Naive thymus-derived CD4-positive, alpha-beta T cell (primary cell): Measurements from ENCODE around the gene CELF5. TPM values are rescaled to one million over a fixed set of nuclear protein-coding genes. Genes with fewer than 3 reads are reported as not detected.
A peak's percentile ranks its signal among the peaks of the same experiment; 100 is the strongest.

Source experiments
- ATAC-seq: fragments of 150-1000 bp; cut with Tn5 transposase; 2 replicates; pipeline ENCODE4 v1.10.0; 2021; ENCODE audit warnings: mild to moderate bottlenecking, moderate library complexity
- CTCF ChIA-PET: fragments of 350-600 bp; sonication (Branson Sonifier 250); formaldehyde crosslinking; loops from one replicate; lab custom pipeline; 2021; ENCODE audit warnings: antibody characterized with exemption; lab: Charles Lee
- POLR2A ChIA-PET: fragments of 350-600 bp; sonication (Branson Sonifier 250); formaldehyde crosslinking; loops from one replicate; lab custom pipeline; 2021; ENCODE audit warnings: antibody characterized with exemption, inconsistent platforms; lab: Charles Lee
- DNase-seq, 9 donors: peaks; one replicate each; pipeline versions ENCODE4 v3.0.0 to v3.0.0-alpha.2; 2020 to 2022; ENCODE audit warnings: mixed read lengths in 1 of 9
- H3K27ac ChIP-seq: one replicate; pipeline ENCODE4 v1.7.0; 2013; ENCODE audit warnings: mild to moderate bottlenecking, low read depth, low read length, moderate library complexity
- H3K27me3 ChIP-seq, 2 donors: one replicate each; pipeline ENCODE4 v1.7.0; 2013; ENCODE audit warnings: low read length in 2 of 2, mild to moderate bottlenecking in 2 of 2, moderate library complexity in 2 of 2; ENCODE audit not compliant: control insufficient read depth in 2 of 2, insufficient read depth in 2 of 2
- H3K36me3 ChIP-seq, 3 experiments: 1 replicate in 2 of 3; 2 replicates in 1 of 3; pipeline ENCODE4 v1.7.0; 2013; ENCODE audit warnings: low read length in 3 of 3, mild to moderate bottlenecking in 3 of 3, moderate library complexity in 1 of 3; ENCODE audit not compliant: insufficient read depth in 3 of 3, control insufficient read depth in 2 of 3
- H3K4me1 ChIP-seq, 2 donors: one replicate each; pipeline ENCODE4 v1.7.0; 2013; ENCODE audit warnings: low read length in 2 of 2, mild to moderate bottlenecking in 2 of 2, moderate library complexity in 1 of 2; ENCODE audit not compliant: control insufficient read depth in 2 of 2, insufficient read depth in 2 of 2
- H3K4me3 ChIP-seq: 2 replicates; pipeline ENCODE4 v1.7.0; 2013; ENCODE audit warnings: mild to moderate bottlenecking, low read length
- H3K9me3 ChIP-seq, 3 experiments: 1 replicate in 2 of 3; 2 replicates in 1 of 3; pipeline ENCODE4 v1.7.0; 2013; ENCODE audit warnings: low read length in 3 of 3; ENCODE audit not compliant: control insufficient read depth in 2 of 3
- H3K27ac Mint-ChIP-seq, 9 donors: one replicate each; pipeline ENCODE4 v1.8.0; 2020 to 2022; ENCODE audit warnings: mixed read lengths in 9 of 9, mild to moderate bottlenecking in 8 of 9, moderate library complexity in 5 of 9, inconsistent platforms in 2 of 9
- H3K27me3 Mint-ChIP-seq, 5 donors: one replicate each; pipeline ENCODE4 v1.8.0; 2021 to 2022; ENCODE audit warnings: mixed read lengths in 5 of 5, mild to moderate bottlenecking in 1 of 5
- H3K36me3 Mint-ChIP-seq, 5 donors: one replicate each; pipeline ENCODE4 v1.8.0; 2020 to 2022; ENCODE audit warnings: mixed read lengths in 5 of 5, mild to moderate bottlenecking in 3 of 5, inconsistent platforms in 1 of 5
- H3K4me1 Mint-ChIP-seq, 7 donors: one replicate each; pipeline ENCODE4 v1.8.0; 2020 to 2022; ENCODE audit warnings: mixed read lengths in 7 of 7, mild to moderate bottlenecking in 3 of 7, inconsistent platforms in 1 of 7
- H3K4me3 Mint-ChIP-seq, 10 donors: one replicate each; pipeline ENCODE4 v1.8.0; 2020 to 2022; ENCODE audit warnings: mild to moderate bottlenecking in 10 of 10, mixed read lengths in 10 of 10, moderate library complexity in 6 of 10, inconsistent platforms in 2 of 10
- H3K9me3 Mint-ChIP-seq, 11 donors: one replicate each; pipeline ENCODE4 v1.8.0; 2020 to 2022; ENCODE audit warnings: mixed read lengths in 11 of 11, mild to moderate bottlenecking in 4 of 11, inconsistent platforms in 1 of 11, moderate library complexity in 1 of 11
- intact Hi-C, 2 donors: fragments of 100-400 bp; cut with micrococcal nuclease; formaldehyde crosslinking; loops; one replicate each; pipeline ENCODE4 v1.15.1; 2023
- polyA plus RNA-seq, 2 donors: library from polyadenylated mRNA; unstranded; fragments of 300-500 nt; fragmentation: Illumina TruSeq; gene quantifications; one replicate each; pipeline ENCODE4 v1.2.3, GENCODE V29; 2021
- total RNA-seq, 6 experiments: library from RNA in 5 of 6; stranded (reverse) in 5 of 6; gene quantifications; 1 replicate in 5 of 6; 2 replicates in 1 of 6; pipeline ENCODE4 v1.2.3 and lab custom pipeline; 2021 to 2026

Gene CELF5
- total and polyA plus RNA-seq, 7 experiments from 2014 or later, result 0.16 to 0.27 (median 0.17) TPM; not detected in 2

DNA sequence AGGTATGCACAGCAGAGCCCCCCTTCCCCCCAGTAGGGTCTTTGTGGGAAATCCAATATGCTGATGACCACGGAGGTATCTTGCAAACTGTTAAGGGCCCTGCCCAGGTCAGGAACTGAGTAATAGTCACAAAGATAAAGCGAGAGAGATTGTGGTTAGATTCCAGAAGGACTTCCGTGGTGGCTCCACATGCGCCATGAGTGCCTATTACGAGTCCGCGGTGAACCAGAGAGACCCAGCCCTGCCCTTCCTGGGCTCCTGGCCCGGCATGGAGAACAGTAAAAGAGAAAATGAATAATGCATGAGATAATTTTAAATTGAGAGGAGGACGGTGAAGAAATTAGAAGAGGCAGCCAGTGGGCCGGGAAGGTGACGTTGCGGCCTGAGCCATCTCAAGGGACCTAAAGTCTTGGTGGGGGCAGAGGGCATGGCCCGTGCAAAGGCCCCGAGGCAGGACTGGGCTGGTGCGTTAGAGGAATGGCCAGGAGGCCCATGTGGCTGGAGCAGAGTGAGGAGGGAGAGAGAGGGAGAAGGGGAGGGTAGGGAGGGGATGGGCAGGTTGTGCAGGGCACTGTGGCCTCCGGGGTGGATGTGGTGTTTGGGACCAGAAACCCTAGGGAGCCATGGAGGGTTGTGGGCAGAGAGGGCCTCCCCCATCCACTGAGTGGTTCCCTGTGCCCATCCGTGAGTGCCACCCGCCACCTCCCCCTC, 95.3 kb downstream of the CELF5 start:
- Mint-ChIP-seq H3K36me3 (no peaks in the 10 kb centered on the region), H3K9me3 (peaks cover 0 to 4% (median 0%) of the 10 kb centered on the region in 11 donors), H3K27ac (peak overlapping the region in 1 of 9 donors; percentile 55), H3K4me3 (no peak overlapping the region), H3K27me3 (peaks cover 2 to 38% (median 31%) of the 10 kb centered on the region in 5 donors), H3K4me1 (peaks cover 0 to 5% (median 0%) of the 10 kb centered on the region in 7 donors)
- Histone ChIP-seq H3K27ac (no peak overlapping the region), H3K36me3 (no peaks in the 10 kb centered on the region), H3K4me3 (no peak overlapping the region), H3K27me3 (no peaks in the 10 kb centered on the region), H3K9me3 (no peaks in the 10 kb centered on the region), H3K4me1 (no peaks in the 10 kb centered on the region)
- POLR2A ChIA-PET, result no interaction called here
- no peak for ATAC-seq
- CTCF ChIA-PET, result no interaction called here
- no peak for DNase-seq
- intact Hi-C loops, result no loop called here

DNA sequence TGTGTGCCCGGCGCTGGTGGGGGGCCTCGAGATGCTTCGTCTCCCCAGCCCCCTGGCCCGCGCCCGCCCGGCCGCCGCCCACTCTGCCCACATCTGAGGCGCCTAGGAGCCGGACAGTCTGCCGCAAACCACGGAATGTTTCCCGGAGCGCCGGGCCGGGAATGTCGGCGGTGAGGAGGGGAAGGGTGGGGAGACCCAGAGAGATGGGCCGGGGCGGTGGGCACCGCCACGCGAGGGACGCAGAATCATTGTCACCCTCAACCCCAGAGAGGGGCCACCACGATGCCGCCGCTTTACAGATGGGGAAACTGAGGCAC, 95.9 kb downstream of the CELF5 start:
- no peak for ATAC-seq
- Histone ChIP-seq H3K9me3 (no peaks in the 10 kb centered on the region), H3K36me3 (no peaks in the 10 kb centered on the region), H3K27me3 (no peaks in the 10 kb centered on the region), H3K4me3 (no peak overlapping the region), H3K27ac (no peak overlapping the region), H3K4me1 (no peaks in the 10 kb centered on the region)
- intact Hi-C loops, result no loop called here
- H3K9me3 Mint-ChIP-seq, result peaks cover 0 to 4% (median 0%) of the 10 kb centered on the region in 11 donors
- peaks cover 2 to 38% (median 31%) of the 10 kb centered on the region in 5 donors for H3K27me3 Mint-ChIP-seq
- no peak overlapping the region for H3K27ac Mint-ChIP-seq
- ChIA-PET CTCF (no interaction called here), POLR2A (no interaction called here)
- H3K36me3 Mint-ChIP-seq, result no peaks in the 10 kb centered on the region
- H3K4me1 Mint-ChIP-seq, result peaks cover 0 to 5% (median 0%) of the 10 kb centered on the region in 7 donors
- no peak overlapping the region for H3K4me3 Mint-ChIP-seq
- no peak for DNase-seq

GRCh38 chr19:3320853-3321252, 96.4 kb downstream of the CELF5 start:
- Mint-ChIP-seq H3K9me3 (peaks cover 0 to 4% (median 0%) of the 10 kb centered on the region in 11 donors), H3K4me3 (no peak overlapping the region), H3K27me3 (peaks cover 2 to 38% (median 30%) of the 10 kb centered on the region in 5 donors), H3K36me3 (no peaks in the 10 kb centered on the region), H3K4me1 (peaks cover 0 to 5% (median 0%) of the 10 kb centered on the region in 7 donors), H3K27ac (no peak overlapping the region)
- Histone ChIP-seq H3K36me3 (no peaks in the 10 kb centered on the region), H3K4me1 (no peaks in the 10 kb centered on the region), H3K27ac (no peak overlapping the region), H3K27me3 (no peaks in the 10 kb centered on the region), H3K4me3 (no peak overlapping the region), H3K9me3 (no peaks in the 10 kb centered on the region)
- POLR2A ChIA-PET, result interaction anchor here (0.6 kb wide), 1 partner anchor 101 kb away, joined by 3 read pairs; no protein-coding TSS in a partner anchor
- ATAC-seq (no peak), DNase-seq (no peak)
- CTCF ChIA-PET, result interaction anchor here (0.6 to 1.0 kb wide), 2 partner anchors 110 to 443 kb away, joined by 3 read pairs; no protein-coding TSS in a partner anchor
- intact Hi-C loops, result no loop called here

DNA sequence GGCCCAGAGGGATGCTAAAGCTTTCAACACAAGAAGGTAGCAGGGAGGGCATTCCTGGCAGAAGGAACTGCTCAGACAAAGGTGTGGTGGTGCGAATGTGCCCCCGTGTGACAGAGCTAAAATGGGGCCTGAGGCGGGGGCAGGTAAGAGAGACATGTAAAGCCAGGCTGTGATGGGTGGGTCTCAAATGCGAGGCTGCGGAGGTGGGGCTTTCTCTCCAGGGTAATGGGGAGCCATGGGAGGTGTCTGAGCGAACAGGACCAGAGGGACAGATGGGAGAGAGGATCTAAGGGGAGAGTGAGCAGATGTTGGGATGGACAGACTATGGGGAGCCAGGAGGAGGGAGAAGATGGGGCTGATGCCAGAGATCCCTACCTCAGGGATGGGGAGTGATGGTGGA, 97.2 kb downstream of the CELF5 start:
- no peaks in the 10 kb centered on the region for H3K36me3 Mint-ChIP-seq
- peaks cover 0 to 4% (median 0%) of the 10 kb centered on the region in 11 donors for H3K9me3 Mint-ChIP-seq
- DNase-seq (no peak), ATAC-seq (no peak)
- no peak overlapping the region for H3K27ac ChIP-seq
- no peaks in the 10 kb centered on the region for H3K4me1 ChIP-seq
- intact Hi-C loops, result no loop called here
- H3K4me3 Mint-ChIP-seq, result no peak overlapping the region
- ChIA-PET POLR2A (interaction anchor here (0.6 kb wide), 1 partner anchor 102 kb away, joined by 3 read pairs; no protein-coding TSS in a partner anchor), CTCF (interaction anchor here (0.6 to 1.0 kb wide), 2 partner anchors 110 to 442 kb away, joined by 3 read pairs; no protein-coding TSS in a partner anchor)
- H3K9me3 ChIP-seq, result no peaks in the 10 kb centered on the region
- peaks cover 0 to 5% (median 0%) of the 10 kb centered on the region in 7 donors for H3K4me1 Mint-ChIP-seq
- H3K36me3 ChIP-seq, result no peaks in the 10 kb centered on the region
- H3K27me3 ChIP-seq, result no peaks in the 10 kb centered on the region
- no peak overlapping the region for H3K27ac Mint-ChIP-seq
- H3K4me3 ChIP-seq, result no peak overlapping the region
- peaks cover 2 to 31% (median 22%) of the 10 kb centered on the region in 5 donors for H3K27me3 Mint-ChIP-seq

DNA sequence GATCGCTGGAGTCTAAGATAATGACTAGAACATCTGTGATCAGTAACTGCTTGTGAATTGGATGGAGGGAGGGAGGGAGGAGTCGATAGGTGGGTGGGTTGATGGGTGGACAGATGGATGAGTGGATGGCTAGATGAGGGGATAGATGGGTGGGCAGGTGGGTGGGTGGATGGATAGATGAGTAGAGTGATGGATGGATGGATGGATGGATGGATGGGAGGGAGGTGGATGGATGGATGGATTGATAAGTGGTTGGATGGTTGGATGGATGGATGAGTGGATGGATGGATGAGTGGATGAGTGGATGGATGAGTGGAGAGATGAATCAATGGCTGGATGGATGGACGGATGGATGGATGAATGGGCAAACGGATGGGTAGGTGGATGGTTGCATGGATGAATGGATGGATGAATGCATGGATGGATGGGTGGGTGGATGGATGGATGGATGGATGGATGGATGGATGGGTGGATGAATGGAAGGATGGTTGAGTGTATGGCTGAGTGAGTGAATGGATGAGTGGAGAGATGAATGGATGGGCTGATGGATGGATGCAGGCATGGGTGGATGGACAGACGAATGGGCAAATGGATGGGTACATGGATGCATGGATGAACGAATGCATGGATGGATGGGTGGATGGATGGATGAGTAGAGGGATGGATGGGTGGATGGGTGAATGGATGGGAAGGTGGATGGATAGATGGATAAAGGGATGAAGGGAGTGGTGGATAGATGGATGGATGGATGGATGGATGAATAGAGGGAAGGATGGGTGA, 97.9 kb downstream of the CELF5 start:
- CTCF ChIA-PET, result interaction anchor here (1.0 to 1.1 kb wide), 2 partner anchors 109 to 150 kb away, joined by 3 to 5 read pairs; no protein-coding TSS in a partner anchor
- Mint-ChIP-seq H3K4me1 (peaks cover 0 to 8% (median 0%) of the 10 kb centered on the region in 7 donors), H3K27ac (peak overlapping the region in 1 of 9 donors; percentile 64), H3K36me3 (no peaks in the 10 kb centered on the region), H3K9me3 (peaks cover 0 to 4% (median 0%) of the 10 kb centered on the region in 11 donors), H3K4me3 (peak overlapping the region in 1 of 10 donors; percentile 16), H3K27me3 (peaks cover 2 to 29% (median 20%) of the 10 kb centered on the region in 5 donors)
- H3K27me3 ChIP-seq, result no peaks in the 10 kb centered on the region
- H3K36me3 ChIP-seq, result no peaks in the 10 kb centered on the region
- H3K4me3 ChIP-seq, result no peak overlapping the region
- no peaks in the 10 kb centered on the region for H3K9me3 ChIP-seq
- ATAC-seq (no peak), DNase-seq (no peak)
- no peak overlapping the region for H3K27ac ChIP-seq
- POLR2A ChIA-PET, result no interaction called here
- intact Hi-C loops, result no loop called here
- H3K4me1 ChIP-seq, result no peaks in the 10 kb centered on the region

DNA sequence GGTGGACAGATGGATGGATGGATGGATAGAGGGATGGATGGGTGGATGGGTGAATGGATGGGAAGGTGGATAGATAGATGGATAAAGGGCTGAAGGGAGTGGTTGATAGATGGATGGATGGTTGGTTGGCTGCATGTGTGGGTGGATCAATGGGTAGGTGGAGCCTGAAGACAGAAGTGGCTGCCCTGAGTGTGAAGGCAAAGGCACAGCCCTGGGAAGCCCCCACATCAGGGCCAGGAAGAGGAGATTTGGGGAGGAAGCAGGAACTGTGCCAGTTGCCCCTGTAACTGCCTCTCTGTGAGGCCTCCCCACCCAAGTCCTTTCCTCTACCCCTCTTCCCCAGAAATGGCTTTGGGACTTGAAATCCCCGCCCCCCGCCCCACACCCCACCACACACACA, 98.6 kb downstream of the CELF5 start:
- H3K4me1 Mint-ChIP-seq, result peaks cover 0 to 8% (median 0%) of the 10 kb centered on the region in 7 donors
- ATAC-seq, result no peak
- H3K9me3 Mint-ChIP-seq, result peaks cover 0 to 4% (median 0%) of the 10 kb centered on the region in 11 donors
- Histone ChIP-seq H3K27me3 (no peaks in the 10 kb centered on the region), H3K27ac (no peak overlapping the region), H3K4me1 (no peaks in the 10 kb centered on the region), H3K9me3 (no peaks in the 10 kb centered on the region), H3K36me3 (no peaks in the 10 kb centered on the region), H3K4me3 (no peak overlapping the region)
- H3K36me3 Mint-ChIP-seq, result no peaks in the 10 kb centered on the region
- no peak for DNase-seq
- H3K27ac Mint-ChIP-seq, result peak overlapping the region in 1 of 9 donors; percentile 64
- ChIA-PET POLR2A (no interaction called here), CTCF (interaction anchor here (1.1 to 1.2 kb wide), 2 partner anchors 106 to 150 kb away, joined by 5 to 6 read pairs; no protein-coding TSS in a partner anchor)
- peak overlapping the region in 1 of 10 donors; percentile 16 for H3K4me3 Mint-ChIP-seq
- intact Hi-C loops, result no loop called here
- peaks cover 2 to 29% (median 20%) of the 10 kb centered on the region in 5 donors for H3K27me3 Mint-ChIP-seq
